Naive thymus-derived CD4-positive, alpha-beta T cell (primary cell): ENCODE measurements around the gene NEDD4L. TPM values are rescaled to one million over a fixed set of nuclear protein-coding genes. Genes with fewer than 3 reads are reported as not detected.

Experiments used
- ATAC-seq: fragments of 150-1000 bp; cut with Tn5 transposase; 2 replicates; pipeline ENCODE4 v1.10.0; 2021; ENCODE audit warnings: mild to moderate bottlenecking, moderate library complexity
- CTCF ChIA-PET: fragments of 350-600 bp; sonication (Branson Sonifier 250); formaldehyde crosslinking; loops from one replicate; lab custom pipeline; 2021; ENCODE audit warnings: antibody characterized with exemption; lab: Charles Lee
- POLR2A ChIA-PET: fragments of 350-600 bp; sonication (Branson Sonifier 250); formaldehyde crosslinking; loops from one replicate; lab custom pipeline; 2021; ENCODE audit warnings: antibody characterized with exemption, inconsistent platforms; lab: Charles Lee
- DNase-seq, 9 donors: peaks; one replicate each; pipeline versions ENCODE4 v3.0.0 to v3.0.0-alpha.2; 2020 to 2022; ENCODE audit warnings: mixed read lengths in 1 of 9
- H3K27ac ChIP-seq: one replicate; pipeline ENCODE4 v1.7.0; 2013; ENCODE audit warnings: mild to moderate bottlenecking, low read depth, low read length, moderate library complexity
- H3K27me3 ChIP-seq, 2 donors: one replicate each; pipeline ENCODE4 v1.7.0; 2013; ENCODE audit warnings: low read length in 2 of 2, mild to moderate bottlenecking in 2 of 2, moderate library complexity in 2 of 2; ENCODE audit not compliant: control insufficient read depth in 2 of 2, insufficient read depth in 2 of 2
- H3K36me3 ChIP-seq, 3 experiments: 1 replicate in 2 of 3; 2 replicates in 1 of 3; pipeline ENCODE4 v1.7.0; 2013; ENCODE audit warnings: low read length in 3 of 3, mild to moderate bottlenecking in 3 of 3, moderate library complexity in 1 of 3; ENCODE audit not compliant: insufficient read depth in 3 of 3, control insufficient read depth in 2 of 3
- H3K4me1 ChIP-seq, 2 donors: one replicate each; pipeline ENCODE4 v1.7.0; 2013; ENCODE audit warnings: low read length in 2 of 2, mild to moderate bottlenecking in 2 of 2, moderate library complexity in 1 of 2; ENCODE audit not compliant: control insufficient read depth in 2 of 2, insufficient read depth in 2 of 2
- H3K4me3 ChIP-seq: 2 replicates; pipeline ENCODE4 v1.7.0; 2013; ENCODE audit warnings: mild to moderate bottlenecking, low read length
- H3K9me3 ChIP-seq, 3 experiments: 1 replicate in 2 of 3; 2 replicates in 1 of 3; pipeline ENCODE4 v1.7.0; 2013; ENCODE audit warnings: low read length in 3 of 3; ENCODE audit not compliant: control insufficient read depth in 2 of 3
- H3K27ac Mint-ChIP-seq, 9 donors: one replicate each; pipeline ENCODE4 v1.8.0; 2020 to 2022; ENCODE audit warnings: mixed read lengths in 9 of 9, mild to moderate bottlenecking in 8 of 9, moderate library complexity in 5 of 9, inconsistent platforms in 2 of 9
- H3K27me3 Mint-ChIP-seq, 5 donors: one replicate each; pipeline ENCODE4 v1.8.0; 2021 to 2022; ENCODE audit warnings: mixed read lengths in 5 of 5, mild to moderate bottlenecking in 1 of 5
- H3K36me3 Mint-ChIP-seq, 5 donors: one replicate each; pipeline ENCODE4 v1.8.0; 2020 to 2022; ENCODE audit warnings: mixed read lengths in 5 of 5, mild to moderate bottlenecking in 3 of 5, inconsistent platforms in 1 of 5
- H3K4me1 Mint-ChIP-seq, 7 donors: one replicate each; pipeline ENCODE4 v1.8.0; 2020 to 2022; ENCODE audit warnings: mixed read lengths in 7 of 7, mild to moderate bottlenecking in 3 of 7, inconsistent platforms in 1 of 7
- H3K4me3 Mint-ChIP-seq, 10 donors: one replicate each; pipeline ENCODE4 v1.8.0; 2020 to 2022; ENCODE audit warnings: mild to moderate bottlenecking in 10 of 10, mixed read lengths in 10 of 10, moderate library complexity in 6 of 10, inconsistent platforms in 2 of 10
- H3K9me3 Mint-ChIP-seq, 11 donors: one replicate each; pipeline ENCODE4 v1.8.0; 2020 to 2022; ENCODE audit warnings: mixed read lengths in 11 of 11, mild to moderate bottlenecking in 4 of 11, inconsistent platforms in 1 of 11, moderate library complexity in 1 of 11
- intact Hi-C, 2 donors: fragments of 100-400 bp; cut with micrococcal nuclease; formaldehyde crosslinking; loops; one replicate each; pipeline ENCODE4 v1.15.1; 2023
- polyA plus RNA-seq, 2 donors: library from polyadenylated mRNA; unstranded; fragments of 300-500 nt; fragmentation: Illumina TruSeq; gene quantifications; one replicate each; pipeline ENCODE4 v1.2.3, GENCODE V29; 2021
- total RNA-seq, 6 experiments: library from RNA in 5 of 6; stranded (reverse) in 5 of 6; gene quantifications; 1 replicate in 5 of 6; 2 replicates in 1 of 6; pipeline ENCODE4 v1.2.3 and lab custom pipeline; 2021 to 2026

The NEDD4L gene
- total and polyA plus RNA-seq, 7 experiments from 2014 or later: 1.1 to 10.3 (median 4.2) TPM

GRCh38 chr18:58005011-58005410, 39.0 kb upstream of the NEDD4L start:
- intact Hi-C loops: no loop called here

GRCh38 chr18:58005885-58006523, 38.0 kb upstream of the NEDD4L start:
- intact Hi-C loops: no loop called here

More at GRCh38 chr18:58005011-58005410, 39.0 kb upstream of the NEDD4L start:
- POLR2A ChIA-PET: no interaction called here
- Mint-ChIP-seq H3K27ac (no peak overlapping the region), H3K4me1 (no peaks in the 10 kb centered on the region), H3K9me3 (no peaks in the 10 kb centered on the region), H3K27me3 (peaks cover 8 to 27% (median 26%) of the 10 kb centered on the region in 5 donors), H3K36me3 (no peaks in the 10 kb centered on the region), H3K4me3 (no peak overlapping the region)
- H3K4me1 ChIP-seq: no peaks in the 10 kb centered on the region
- no peaks in the 10 kb centered on the region for H3K27me3 ChIP-seq
- DNase-seq (no peak), ATAC-seq (no peak)
- CTCF ChIA-PET: no interaction called here
- H3K36me3 ChIP-seq: no peaks in the 10 kb centered on the region
- H3K4me3 ChIP-seq: no peak overlapping the region
- no peak overlapping the region for H3K27ac ChIP-seq
- H3K9me3 ChIP-seq: no peaks in the 10 kb centered on the region

GRCh38 chr18:58009166-58009565, 34.9 kb upstream of the NEDD4L start:
- H3K27me3 Mint-ChIP-seq: peaks cover 0 to 27% (median 12%) of the 10 kb centered on the region in 5 donors
- no peaks in the 10 kb centered on the region for H3K36me3 Mint-ChIP-seq
- H3K9me3 Mint-ChIP-seq: no peaks in the 10 kb centered on the region
- Histone ChIP-seq H3K4me3 (no peak overlapping the region), H3K27me3 (no peaks in the 10 kb centered on the region), H3K27ac (no peak overlapping the region), H3K4me1 (no peaks in the 10 kb centered on the region), H3K9me3 (no peaks in the 10 kb centered on the region), H3K36me3 (no peaks in the 10 kb centered on the region)
- no peak for ATAC-seq
- H3K4me3 Mint-ChIP-seq: no peak overlapping the region
- DNase-seq: no peak
- intact Hi-C loops: no loop called here
- CTCF ChIA-PET: no interaction called here
- H3K4me1 Mint-ChIP-seq: no peaks in the 10 kb centered on the region
- H3K27ac Mint-ChIP-seq: no peak overlapping the region
- POLR2A ChIA-PET: no interaction called here

More at GRCh38 chr18:58005885-58006523, 38.0 kb upstream of the NEDD4L start:
- Histone ChIP-seq H3K36me3 (no peaks in the 10 kb centered on the region), H3K9me3 (no peaks in the 10 kb centered on the region), H3K27ac (no peak overlapping the region), H3K4me1 (no peaks in the 10 kb centered on the region), H3K4me3 (no peak overlapping the region), H3K27me3 (no peaks in the 10 kb centered on the region)
- H3K27me3 Mint-ChIP-seq: peaks cover 8 to 29% (median 26%) of the 10 kb centered on the region in 5 donors
- no peaks in the 10 kb centered on the region for H3K36me3 Mint-ChIP-seq
- no peaks in the 10 kb centered on the region for H3K9me3 Mint-ChIP-seq
- no peaks in the 10 kb centered on the region for H3K4me1 Mint-ChIP-seq
- H3K4me3 Mint-ChIP-seq: no peak overlapping the region
- DNase-seq (no peak), ATAC-seq (no peak)
- H3K27ac Mint-ChIP-seq: no peak overlapping the region
- CTCF ChIA-PET: no interaction called here
- POLR2A ChIA-PET: no interaction called here

GRCh38 chr18:58010265-58010664, 33.8 kb upstream of the NEDD4L start:
- peaks cover 0 to 2% (median 0%) of the 10 kb centered on the region in 11 donors for H3K9me3 Mint-ChIP-seq
- no peaks in the 10 kb centered on the region for H3K36me3 ChIP-seq
- ATAC-seq (no peak), DNase-seq (no peak)
- no peaks in the 10 kb centered on the region for H3K27me3 ChIP-seq
- H3K4me3 ChIP-seq: no peak overlapping the region
- POLR2A ChIA-PET: no interaction called here
- no peak overlapping the region for H3K27ac ChIP-seq
- H3K9me3 ChIP-seq: no peaks in the 10 kb centered on the region
- no peaks in the 10 kb centered on the region for H3K4me1 ChIP-seq
- no peak overlapping the region for H3K4me3 Mint-ChIP-seq
- H3K27me3 Mint-ChIP-seq: peaks cover 3 to 25% (median 11%) of the 10 kb centered on the region in 5 donors
- intact Hi-C loops: no loop called here
- H3K27ac Mint-ChIP-seq: no peak overlapping the region
- peaks cover 0 to under 1% (median 0%) of the 10 kb centered on the region in 7 donors for H3K4me1 Mint-ChIP-seq
- H3K36me3 Mint-ChIP-seq: peaks cover 0 to under 1% (median 0%) of the 10 kb centered on the region in 5 donors
- CTCF ChIA-PET: no interaction called here

GRCh38 chr18:58012356-58012755, 31.7 kb upstream of the NEDD4L start:
- intact Hi-C loops: no loop called here
- Mint-ChIP-seq H3K27ac (no peak overlapping the region), H3K27me3 (peaks cover 0 to 26% (median 12%) of the 10 kb centered on the region in 5 donors), H3K36me3 (peaks cover 0 to 6% (median 0%) of the 10 kb centered on the region in 5 donors), H3K4me3 (no peak overlapping the region), H3K4me1 (peaks cover 0 to 3% (median 0%) of the 10 kb centered on the region in 7 donors), H3K9me3 (peaks cover 0 to 15% (median 4%) of the 10 kb centered on the region in 11 donors)
- H3K9me3 ChIP-seq: no peaks in the 10 kb centered on the region
- no peaks in the 10 kb centered on the region for H3K27me3 ChIP-seq
- ChIA-PET CTCF (no interaction called here), POLR2A (no interaction called here)
- no peaks in the 10 kb centered on the region for H3K4me1 ChIP-seq
- no peak overlapping the region for H3K4me3 ChIP-seq
- no peak overlapping the region for H3K27ac ChIP-seq
- DNase-seq (no peak), ATAC-seq (no peak)
- H3K36me3 ChIP-seq: no peaks in the 10 kb centered on the region

- no peak overlapping the region for H3K4me3 ChIP-seq
- H3K27ac Mint-ChIP-seq: no peak overlapping the region
- H3K27me3 Mint-ChIP-seq: peaks cover 0 to 23% (median 12%) of the 10 kb centered on the region in 5 donors
- no peaks in the 10 kb centered on the region for H3K9me3 ChIP-seq
- no peaks in the 10 kb centered on the region for H3K4me1 ChIP-seq
- intact Hi-C loops: no loop called here
- peaks cover 0 to 15% (median 4%) of the 10 kb centered on the region in 11 donors for H3K9me3 Mint-ChIP-seq
- ATAC-seq (no peak), DNase-seq (no peak)
- no peaks in the 10 kb centered on the region for H3K27me3 ChIP-seq
- no peak overlapping the region for H3K27ac ChIP-seq
- H3K4me1 Mint-ChIP-seq: peaks cover 0 to 3% (median 0%) of the 10 kb centered on the region in 7 donors
- no peak overlapping the region for H3K4me3 Mint-ChIP-seq
- no peaks in the 10 kb centered on the region for H3K36me3 ChIP-seq
- H3K36me3 Mint-ChIP-seq: peaks cover 0 to 6% (median 0%) of the 10 kb centered on the region in 5 donors
- ChIA-PET CTCF (no interaction called here), POLR2A (no interaction called here)
Observed at GRCh38 chr18:58013241-58014211, 30.5 kb upstream of the NEDD4L start.
